Body of pancreas (tissue), 4 donors: ENCODE results near the gene PDAP1.

ENCODE experiments used
- CTCF ChIP-seq, 7 experiments: fragments of 450-650 bp in 4 of 7; fragments of 200-600 bp in 3 of 7; sonication (generic) in 3 of 7; IDR thresholded peaks; one replicate each; pipeline ENCODE4 v1.5.1; 2016 to 2019; ENCODE audit warnings: antibody characterized with exemption in 7 of 7
- POLR2A ChIP-seq, 3 donors: fragments of 450-650 bp; IDR thresholded peaks; one replicate each; pipeline ENCODE4 v1.6.1; 2016; ENCODE audit warnings: antibody characterized with exemption in 3 of 3, mild to moderate bottlenecking in 2 of 3

GRCh38 chr7:99369767-99370391, 38.5 kb downstream of the PDAP1 start:
- TF ChIP-seq CTCF (IDR thresholded peaks at IDR 0.05) (no peak), POLR2A (IDR thresholded peaks at IDR 0.05) (no peak)
